Skin epidermis (tissue), 12 donors: ENCODE results near the gene ZNF670.

Experiments used
- H3K27ac ChIP-seq, 21 experiments: fragments of 200-600 bp; sonication (generic) in 11 of 21; one replicate each; pipeline ENCODE4 v1.5.0; 2020; ENCODE audit warnings: mild to moderate bottlenecking in 3 of 21, inconsistent platforms in 2 of 21, moderate library complexity in 2 of 21
- H3K4me3 ChIP-seq, 7 experiments: fragments of 200-600 bp; sonication (generic) in 2 of 7; one replicate each; pipeline ENCODE4 v1.5.0; 2020; ENCODE audit warnings: inconsistent platforms in 2 of 7, mild to moderate bottlenecking in 2 of 7, moderate library complexity in 1 of 7

ZNF670 gene

GRCh38 chr1:247107694-247108093 lies 29.1 kb upstream of the ZNF670 start:
- Histone ChIP-seq H3K27ac (no peak overlapping the region), H3K4me3 (no peak overlapping the region)

GRCh38 chr1:247105966-247106365 lies 27.4 kb upstream of the ZNF670 start:
- Histone ChIP-seq H3K4me3 (no peak overlapping the region), H3K27ac (no peak overlapping the region)

- Histone ChIP-seq H3K27ac (peak overlapping the region in 1 of 21 experiments; percentile 48), H3K4me3 (peak overlapping the region in 2 of 7 experiments; percentile 65 to 99)
Observed at GRCh38 chr1:247104965-247105364, 26.4 kb upstream of the ZNF670 start.

DNA sequence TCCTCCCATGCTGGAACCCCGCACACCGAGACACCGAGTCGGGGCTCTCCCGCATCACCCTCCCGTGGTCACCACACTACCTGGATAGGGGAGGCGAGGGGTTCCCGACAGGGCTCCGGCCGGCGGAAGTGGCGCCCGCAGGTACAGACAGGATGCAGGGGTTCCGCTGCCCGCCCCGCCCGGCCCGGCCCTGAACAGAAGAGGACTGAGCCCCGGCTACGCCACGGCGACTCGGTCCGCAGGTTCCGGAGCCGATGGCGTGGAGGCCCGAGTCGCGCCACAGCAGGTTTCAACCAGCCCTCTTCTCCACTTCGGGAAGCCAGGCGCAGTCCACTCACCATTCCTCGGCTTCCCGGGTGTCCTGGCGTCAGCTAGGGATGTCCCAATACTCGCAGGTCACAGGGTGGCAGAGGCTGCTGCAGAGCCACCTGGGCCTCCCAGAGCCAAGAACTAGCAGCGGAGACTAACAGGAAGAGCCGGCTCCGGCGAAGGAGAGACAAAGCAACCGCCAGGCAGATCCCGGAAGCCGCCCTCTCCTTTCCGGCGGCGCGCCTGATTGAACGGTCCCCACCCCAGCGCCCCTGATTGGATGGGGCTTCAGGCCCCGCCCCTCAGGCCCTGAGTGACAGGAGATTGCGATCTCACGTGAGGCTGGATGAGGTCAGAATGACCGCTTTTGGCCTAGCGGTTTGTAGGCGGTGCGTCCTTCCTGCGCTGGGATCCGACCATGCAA lies 25.4 kb upstream of the ZNF670 start, which contains the start of gene ZNF669:
TSS of gene ZNF669 (minus strand) at position 498 of the 733 bp plus-strand sequence. CDS start at position 341, 157 bp downstream.
- peak within 1 kb of the TSS; percentile 65 to 99 (median 86) for H3K4me3 ChIP-seq
- peak within 1 kb of the TSS; percentile 61 to 91 (median 84) for H3K27ac ChIP-seq

GRCh38 chr1:247102381-247102780 lies 23.8 kb upstream of the ZNF670 start:
- Histone ChIP-seq H3K4me3 (no peak overlapping the region), H3K27ac (no peak overlapping the region)

DNA sequence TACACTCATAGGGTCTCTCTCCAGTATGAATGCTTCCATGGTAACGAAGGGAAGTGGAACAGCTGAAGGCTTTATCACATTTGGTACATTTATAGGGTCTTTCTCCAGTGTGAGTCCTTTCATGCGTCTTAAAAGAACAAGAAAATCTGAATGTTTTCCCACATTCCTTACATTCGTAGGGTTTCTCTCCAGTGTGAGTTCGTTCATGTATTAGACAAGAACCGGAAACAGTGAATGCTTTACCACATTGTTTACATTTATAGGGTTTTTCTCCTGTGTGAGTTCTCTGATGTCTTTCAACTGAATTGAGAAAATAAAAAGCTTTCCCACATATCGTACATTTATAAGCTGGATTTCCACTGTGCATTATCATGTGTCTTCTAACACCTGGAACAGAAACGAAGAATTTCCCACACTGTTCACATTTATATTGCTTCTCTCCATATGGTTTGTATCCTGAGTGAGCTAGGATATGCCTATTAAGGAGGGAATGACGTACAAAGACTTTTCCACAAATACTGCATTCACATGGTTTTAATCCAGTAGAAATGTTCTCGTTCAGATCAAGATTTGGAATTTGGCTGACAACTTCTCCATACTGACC lies 22.2 kb upstream of the ZNF670 start:
- H3K4me3 ChIP-seq = no peak overlapping the region

GRCh38 chr1:247096958-247097357 lies 18.3 kb upstream of the ZNF670 start:
- no peak overlapping the region for H3K4me3 ChIP-seq
- no peak overlapping the region for H3K27ac ChIP-seq

More for the DNA sequence above, 22.2 kb upstream of the ZNF670 start:
- H3K27ac ChIP-seq = no peak overlapping the region

- no peak overlapping the region for H3K4me3 ChIP-seq
- no peak overlapping the region for H3K27ac ChIP-seq
Observed at GRCh38 chr1:247096544-247096943, 17.9 kb upstream of the ZNF670 start.

GRCh38 chr1:247096112-247096511 lies 17.5 kb upstream of the ZNF670 start:
- no peak overlapping the region for H3K4me3 ChIP-seq
- no peak overlapping the region for H3K27ac ChIP-seq

- H3K27ac ChIP-seq = no peak overlapping the region
Observed at GRCh38 chr1:247090455-247090854, 11.8 kb upstream of the ZNF670 start.

GRCh38 chr1:247089616-247090375 lies 11.2 kb upstream of the ZNF670 start:
- H3K4me3 ChIP-seq = no peak overlapping the region
- H3K27ac ChIP-seq = no peak overlapping the region

More at GRCh38 chr1:247090455-247090854, 11.8 kb upstream of the ZNF670 start:
- H3K4me3 ChIP-seq = no peak overlapping the region

DNA sequence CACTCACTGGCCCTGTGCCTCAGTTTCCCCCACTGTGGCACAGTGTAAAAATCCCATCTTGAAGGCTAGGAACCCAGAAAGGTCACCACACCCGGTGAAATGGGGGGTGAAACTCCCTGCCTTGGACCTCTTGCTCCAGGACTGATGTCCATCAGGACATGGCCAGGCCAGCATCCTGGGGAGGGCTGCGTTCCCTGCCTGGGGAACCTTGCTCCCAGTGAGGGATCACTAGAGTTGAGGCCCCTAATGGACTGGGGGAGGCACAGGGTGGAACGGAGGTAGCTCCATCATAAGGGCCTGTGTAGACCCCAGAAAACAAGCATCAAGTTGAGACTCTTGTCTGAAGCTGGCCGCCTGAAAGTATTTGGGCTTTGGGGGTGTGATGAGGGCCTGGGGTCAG lies 10.4 kb upstream of the ZNF670 start:
- Histone ChIP-seq H3K27ac (no peak overlapping the region), H3K4me3 (no peak overlapping the region)

DNA sequence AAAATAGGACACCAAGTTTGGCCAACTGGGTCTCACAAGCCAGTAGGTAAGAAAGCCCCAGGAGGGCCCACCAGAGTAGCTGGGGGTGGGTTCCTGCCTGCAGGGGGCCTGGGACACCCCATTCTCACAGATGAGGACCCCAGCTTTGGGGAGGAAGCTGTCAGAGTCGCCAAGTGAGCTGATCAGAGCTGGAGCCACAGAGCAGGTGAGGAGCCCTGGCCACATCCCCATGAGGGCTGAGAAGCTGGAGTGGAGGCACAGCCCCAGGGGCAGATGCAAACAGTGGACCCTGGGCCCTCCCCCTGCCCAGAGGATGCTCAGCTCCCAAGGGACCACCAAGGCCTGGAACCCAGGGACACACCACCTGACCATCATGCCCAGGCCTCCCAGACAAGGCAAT lies 8.6 kb upstream of the ZNF670 start:
- Histone ChIP-seq H3K4me3 (no peak overlapping the region), H3K27ac (no peak overlapping the region)

- H3K4me3 ChIP-seq = no peak overlapping the region
- no peak overlapping the region for H3K27ac ChIP-seq
Observed at GRCh38 chr1:247085310-247085709, 6.7 kb upstream of the ZNF670 start.

DNA sequence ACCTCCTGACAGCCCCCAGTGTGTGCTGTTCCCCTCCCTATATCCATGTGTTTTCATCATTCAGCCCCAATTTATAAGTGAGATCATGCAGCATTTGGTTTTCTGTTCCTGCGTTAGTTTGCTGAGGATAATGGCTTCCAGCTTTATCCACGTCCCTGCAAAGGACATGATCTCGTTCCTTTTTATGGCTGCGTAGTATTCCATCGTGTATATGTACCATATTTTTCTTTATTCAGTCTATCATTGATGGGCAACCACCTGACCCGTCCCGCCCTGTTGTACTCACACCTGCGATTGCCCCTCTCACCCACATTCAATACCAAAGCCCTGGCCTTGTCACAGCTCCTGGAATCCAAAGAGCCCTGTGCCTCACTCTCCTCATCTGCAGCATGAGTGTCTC lies 6.2 kb upstream of the ZNF670 start:
- no peak overlapping the region for H3K4me3 ChIP-seq
- no peak overlapping the region for H3K27ac ChIP-seq

- Histone ChIP-seq H3K27ac (peak overlapping the region in 1 of 21 experiments; percentile 84), H3K4me3 (peak overlapping the region; percentile 62 to 96 (median 86))
Observed at GRCh38 chr1:247079141-247079874, 697 bp upstream of the ZNF670 start.

GRCh38 chr1:247077876-247078257 lies 744 bp downstream of the ZNF670 start:
- H3K27ac ChIP-seq = peak overlapping the region in 19 of 21 experiments; percentile 41 to 86 (median 78)
- peak overlapping the region; percentile 62 to 96 (median 86) for H3K4me3 ChIP-seq

- H3K27ac ChIP-seq = no peak overlapping the region
- no peak overlapping the region for H3K4me3 ChIP-seq
Observed at GRCh38 chr1:247077213-247077612, 1.4 kb downstream of the ZNF670 start.

- Histone ChIP-seq H3K4me3 (no peak overlapping the region), H3K27ac (no peak overlapping the region)
Observed at GRCh38 chr1:247070645-247071044, 8.0 kb downstream of the ZNF670 start.

DNA sequence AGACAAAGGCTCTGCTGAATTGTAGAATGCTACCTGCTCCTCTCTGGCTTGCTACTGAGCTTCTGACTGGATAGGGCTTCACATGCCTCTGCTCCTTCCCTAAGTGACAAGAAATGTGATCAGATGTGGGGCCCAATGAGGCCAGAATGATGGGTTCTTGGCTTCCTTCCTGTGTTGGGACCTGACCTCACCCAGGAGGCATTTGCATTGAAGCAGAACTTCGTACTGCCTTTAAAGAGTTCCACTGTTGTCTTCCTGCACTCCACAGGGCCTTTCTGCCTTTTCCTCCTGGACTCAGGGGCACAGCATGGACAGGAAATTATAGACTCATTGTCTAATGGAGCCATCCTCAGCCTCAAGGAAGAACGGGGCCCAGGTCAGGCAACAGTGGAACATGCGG lies 14.3 kb downstream of the ZNF670 start:
- no peak overlapping the region for H3K4me3 ChIP-seq
- H3K27ac ChIP-seq = no peak overlapping the region
